Activated T-cell treated with anti-CD3 and anti-CD28 coated beads, Interleukin-2, amount 50 U/mL, for 1 hour (primary cell): ENCODE data around the gene CCNG1.
"Not testable (repeated sequence)": the region's sequence is repeated elsewhere in the genome, so short reads cannot be mapped to it uniquely, and the experiment has no call there.

Experiments used
- DNase-seq: peaks from one replicate; pipeline ENCODE4 v3.0.0-alpha.2; 2020

CCNG1 gene, protein sequence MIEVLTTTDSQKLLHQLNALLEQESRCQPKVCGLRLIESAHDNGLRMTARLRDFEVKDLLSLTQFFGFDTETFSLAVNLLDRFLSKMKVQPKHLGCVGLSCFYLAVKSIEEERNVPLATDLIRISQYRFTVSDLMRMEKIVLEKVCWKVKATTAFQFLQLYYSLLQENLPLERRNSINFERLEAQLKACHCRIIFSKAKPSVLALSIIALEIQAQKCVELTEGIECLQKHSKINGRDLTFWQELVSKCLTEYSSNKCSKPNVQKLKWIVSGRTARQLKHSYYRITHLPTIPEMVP

DNA sequence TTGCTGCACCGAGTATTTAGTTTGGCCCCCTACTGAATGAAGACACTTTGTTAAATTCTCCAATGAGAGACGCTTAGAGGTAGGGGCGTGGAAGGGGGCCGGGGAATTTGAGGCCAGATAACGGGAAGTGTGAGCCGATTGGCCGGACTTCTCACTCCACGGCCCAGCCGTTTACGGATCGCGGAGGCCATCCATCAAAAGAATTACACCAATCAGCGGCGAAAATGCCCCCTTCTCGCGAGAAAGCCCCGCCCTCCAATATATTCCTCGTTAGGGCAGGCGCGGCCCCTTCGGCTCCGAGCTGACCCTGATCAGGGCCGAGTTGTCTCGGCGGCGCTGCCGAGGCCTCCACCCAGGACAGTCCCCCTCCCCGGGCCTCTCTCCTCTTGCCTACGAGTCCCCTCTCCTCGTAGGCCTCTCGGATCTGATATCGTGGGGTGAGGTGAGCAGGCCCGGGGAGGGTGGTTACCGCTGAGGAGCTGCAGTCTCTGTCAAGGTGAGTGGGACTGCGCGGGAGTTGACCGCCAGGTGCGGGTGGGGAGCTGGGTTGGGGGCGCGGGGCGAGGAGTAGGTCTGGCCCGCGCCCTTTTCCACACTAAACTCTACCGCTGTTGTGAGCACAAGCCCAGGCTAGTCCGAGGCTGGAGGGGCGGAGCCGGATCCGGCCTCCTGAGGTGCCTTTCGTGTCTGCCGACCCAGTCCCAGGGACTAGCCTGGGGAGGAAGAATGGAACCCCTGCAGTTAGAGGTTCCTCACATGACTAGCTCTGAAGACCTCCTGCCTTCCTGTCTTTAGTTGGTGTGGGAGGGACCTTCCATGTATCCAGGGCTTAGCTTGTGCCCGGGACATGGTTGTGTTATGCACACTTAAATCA lies at the start of gene CCNG1:
TSS of gene CCNG1 (plus strand) at position 287 of the 874 bp plus-strand sequence. CDS start 1,662 bp downstream, outside the sequence.
- peak; percentile 82 for DNase-seq

DNA sequence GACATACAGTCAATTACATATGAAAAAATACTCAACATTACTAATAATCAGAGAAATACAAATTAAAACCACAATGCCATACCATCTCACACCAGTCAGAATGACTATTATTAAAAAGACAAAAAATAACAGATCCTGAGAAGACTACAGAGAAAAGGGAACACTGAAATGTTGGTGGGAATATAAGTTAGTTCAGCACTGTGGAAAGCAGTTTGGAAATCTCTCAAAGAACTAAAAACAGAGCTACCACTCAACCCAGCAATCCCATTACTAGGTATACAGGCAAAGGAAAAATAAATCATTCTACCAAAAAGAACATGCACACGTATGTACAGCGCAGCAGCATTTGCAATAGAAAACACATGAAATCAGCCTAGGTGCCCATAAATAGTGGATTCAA lies 41.6 kb upstream of the CCNG1 start:
- DNase-seq: no peak

DNA sequence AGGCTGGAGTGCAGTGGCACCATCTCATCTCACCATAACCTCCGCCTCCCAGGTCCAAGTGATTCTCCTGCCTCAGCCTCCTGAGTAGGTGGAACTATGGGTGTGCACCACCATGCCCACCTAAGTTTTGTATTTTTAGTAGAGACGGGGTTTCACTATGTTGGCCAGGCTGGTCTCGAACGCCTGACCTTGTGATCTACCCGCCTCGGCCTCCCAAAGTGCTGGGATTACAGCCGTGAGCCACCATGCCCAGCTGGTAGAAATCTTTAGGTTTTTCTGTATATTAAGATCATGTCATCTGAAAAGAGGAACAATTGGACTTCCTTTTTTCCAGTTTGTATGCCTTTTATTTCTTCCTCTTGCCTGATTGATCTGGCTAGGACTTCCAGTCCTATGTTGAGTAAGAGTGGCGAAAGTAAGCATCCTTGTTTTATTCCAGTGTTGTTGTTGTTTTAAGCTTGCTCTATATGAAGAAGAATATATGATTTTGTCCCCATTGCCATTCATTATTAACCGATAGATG lies 40.5 kb upstream of the CCNG1 start:
- DNase-seq: not testable (repeated sequence)

DNA sequence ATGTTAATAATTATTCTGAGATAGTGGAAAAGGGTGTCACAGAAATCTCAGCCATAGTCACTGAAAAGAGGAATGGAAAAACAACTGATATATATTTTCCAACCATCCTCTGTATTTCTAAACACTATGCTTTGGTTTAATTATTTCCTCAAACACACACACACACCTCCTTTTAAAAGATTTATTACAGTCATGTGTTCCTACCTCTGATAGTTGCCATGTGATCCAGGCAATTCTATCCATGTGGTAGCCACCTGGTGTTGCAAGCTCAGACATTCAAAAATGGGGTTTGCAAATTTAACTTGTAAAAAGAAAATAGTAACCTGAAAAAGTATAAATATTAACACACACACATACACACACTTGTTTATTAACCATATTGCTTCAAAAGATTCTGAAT lies 40.0 kb upstream of the CCNG1 start:
- DNase-seq: no peak

DNA sequence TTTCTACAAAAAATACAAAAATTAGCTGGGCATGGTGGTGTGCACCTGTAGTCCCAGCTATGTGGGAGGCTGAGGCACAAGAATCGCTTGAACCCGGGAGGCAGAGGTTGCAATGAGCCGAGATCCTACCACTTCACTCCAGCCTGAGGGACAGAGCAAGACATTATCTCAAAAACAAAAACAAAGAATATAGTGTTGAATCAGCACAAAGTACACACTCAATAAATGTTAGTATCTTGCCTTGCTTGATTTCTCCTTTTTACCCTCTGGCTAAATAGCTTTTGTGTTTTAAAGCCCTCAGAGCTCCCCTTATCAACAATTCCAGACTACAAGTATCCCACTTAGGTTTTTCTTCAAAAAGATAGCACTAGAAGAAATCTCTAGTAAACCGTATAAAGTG lies 37.5 kb upstream of the CCNG1 start:
- no peak for DNase-seq

DNA sequence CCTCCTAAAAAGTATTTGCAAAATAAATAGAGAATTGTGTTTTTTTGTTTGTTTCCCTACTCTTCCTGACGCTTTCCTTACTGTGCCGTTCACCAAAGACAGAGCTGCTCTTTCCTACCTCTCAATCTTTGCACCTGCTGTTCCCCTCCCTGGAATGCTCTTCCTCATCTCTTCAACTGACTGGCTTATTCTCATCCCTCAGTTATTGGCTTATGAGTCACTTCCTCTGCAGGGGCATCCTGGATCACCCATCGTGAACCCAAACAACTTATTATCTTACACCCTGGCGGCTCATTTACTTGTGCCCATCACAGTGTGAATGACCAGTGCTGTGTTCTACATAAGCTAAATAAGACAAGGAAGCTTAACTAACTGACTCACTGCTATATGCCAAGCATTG lies 36.1 kb upstream of the CCNG1 start:
- no peak for DNase-seq

DNA sequence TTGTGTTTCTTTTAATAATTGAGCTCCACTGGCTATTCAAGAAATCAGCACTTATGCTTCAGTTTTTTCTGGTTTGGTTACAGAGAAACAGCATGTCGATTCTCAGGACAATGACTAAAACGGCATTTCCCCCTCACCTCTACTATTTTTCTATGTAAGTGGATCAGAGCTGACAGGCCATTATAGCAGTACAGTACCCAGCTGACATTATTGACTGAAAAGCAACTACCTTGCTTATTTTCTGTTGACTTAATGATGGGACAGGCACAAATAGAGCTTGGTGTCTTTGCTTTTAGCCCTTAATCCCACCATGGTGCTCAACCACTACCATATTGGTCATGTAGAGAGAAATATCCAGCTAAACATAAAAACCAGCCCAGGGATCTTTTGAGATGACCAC lies 35.4 kb upstream of the CCNG1 start:
- DNase-seq: no peak

DNA sequence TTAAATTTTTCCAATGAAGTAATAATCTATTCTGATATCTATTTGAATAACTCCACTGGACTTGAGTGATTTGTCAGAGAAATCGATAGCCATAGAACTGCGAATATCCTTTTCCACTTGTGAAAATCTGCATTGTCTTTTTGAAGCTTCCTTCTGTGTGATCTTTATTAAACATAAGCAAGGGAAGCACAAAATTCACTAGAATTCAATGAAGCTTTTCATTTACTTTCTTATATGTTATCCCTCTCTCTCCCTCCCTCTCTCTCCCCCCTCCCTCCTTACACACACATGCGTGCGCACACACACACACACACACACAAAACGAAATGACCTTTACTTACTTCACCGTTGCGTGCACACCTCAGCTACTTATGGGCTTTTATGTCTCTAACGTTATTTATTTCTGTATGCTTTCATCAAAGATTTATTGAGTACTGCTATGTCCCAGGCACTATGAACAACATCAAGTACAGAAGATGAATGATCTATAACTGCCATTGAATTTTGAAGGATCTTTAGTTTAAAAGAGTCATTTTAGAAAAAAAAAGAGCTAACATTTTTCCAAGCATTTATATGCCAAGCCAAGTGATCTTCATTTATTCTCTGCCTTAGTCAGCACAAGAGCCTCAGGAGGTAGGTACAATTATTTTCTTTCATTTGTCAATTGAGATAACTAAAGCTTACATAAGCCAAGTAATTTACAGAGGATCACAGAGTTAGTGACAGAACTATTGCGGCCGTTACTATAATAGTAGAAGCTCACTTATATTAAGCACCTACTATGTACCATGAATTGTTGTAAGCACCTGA lies 32.8 kb upstream of the CCNG1 start:
- no peak for DNase-seq

DNA sequence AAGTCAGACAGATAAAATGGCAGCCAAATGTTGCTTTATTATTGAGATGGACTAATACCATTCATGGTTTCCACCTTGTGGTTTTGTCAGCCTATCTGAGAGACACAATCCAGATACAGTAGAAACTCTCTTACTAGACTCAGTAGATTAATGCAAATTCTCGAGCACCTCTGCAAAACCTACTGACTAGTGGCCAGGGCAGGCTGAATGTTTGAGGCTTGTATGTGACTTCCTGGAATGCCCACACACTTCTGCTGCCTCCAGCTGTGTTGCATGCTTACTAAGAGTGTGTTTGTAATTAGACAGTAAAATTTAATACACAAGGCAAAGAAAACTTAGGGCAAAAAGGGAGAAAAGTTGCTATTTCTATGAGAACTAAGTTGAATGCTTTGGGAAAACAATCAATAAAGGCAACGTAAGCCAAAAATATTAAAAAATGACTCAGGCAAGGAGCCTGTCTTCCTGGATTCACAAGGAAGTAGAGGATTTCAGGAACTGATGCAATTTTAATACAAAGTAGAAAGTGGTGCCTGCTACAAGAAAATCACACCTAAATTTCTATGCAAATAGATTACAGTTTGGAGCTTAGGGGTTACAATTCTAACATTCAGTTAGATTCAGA lies 30.2 kb upstream of the CCNG1 start:
- no peak for DNase-seq

DNA sequence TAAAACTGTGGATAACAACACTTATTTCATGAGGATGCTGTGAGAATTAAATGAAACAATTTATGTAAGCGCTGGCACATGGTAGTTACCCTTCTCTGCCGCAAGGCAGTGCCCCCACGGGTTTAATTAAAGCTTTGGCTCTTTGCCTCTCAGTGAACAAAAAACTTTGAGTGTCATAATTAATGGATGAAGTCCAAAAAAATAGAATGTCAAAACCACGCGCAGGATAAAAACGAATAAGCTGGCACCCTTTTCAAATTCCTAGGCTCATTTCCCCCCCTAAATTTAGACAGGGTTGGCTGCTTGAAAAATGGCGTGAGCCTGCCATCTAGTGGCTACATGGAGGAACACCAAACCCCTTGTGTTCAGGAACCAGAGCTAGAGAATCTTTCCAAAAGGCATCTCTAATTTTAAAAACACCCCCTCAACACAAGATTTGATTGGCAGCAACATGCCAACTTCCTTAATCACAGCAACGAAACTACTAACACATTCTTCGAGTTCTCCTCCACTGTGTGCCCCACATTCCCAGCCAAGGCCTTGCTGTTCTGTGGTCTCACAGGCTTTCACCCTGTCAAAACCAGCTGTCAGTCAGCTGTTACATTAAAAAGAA lies 29.0 kb upstream of the CCNG1 start:
- peak; percentile 59 for DNase-seq

DNA sequence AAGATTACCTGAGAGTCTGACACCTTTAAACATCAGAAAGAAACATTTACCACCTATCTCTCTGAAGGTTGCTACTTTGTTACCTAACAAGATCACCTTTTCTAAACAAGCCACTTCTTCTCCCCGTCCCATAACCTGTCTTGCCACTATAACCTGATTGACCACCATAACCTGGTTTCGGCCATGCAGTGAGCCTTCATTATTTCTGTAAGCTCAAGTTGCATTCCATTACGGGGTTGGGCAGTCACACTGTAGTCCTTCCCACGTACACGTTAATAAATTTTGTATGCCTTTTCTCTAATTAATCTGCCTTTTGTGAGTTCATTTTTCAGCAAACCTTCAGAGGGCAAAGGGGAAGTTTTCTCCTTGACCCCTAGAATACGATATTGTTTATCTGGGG lies 28.0 kb upstream of the CCNG1 start:
- DNase-seq: no peak

DNA sequence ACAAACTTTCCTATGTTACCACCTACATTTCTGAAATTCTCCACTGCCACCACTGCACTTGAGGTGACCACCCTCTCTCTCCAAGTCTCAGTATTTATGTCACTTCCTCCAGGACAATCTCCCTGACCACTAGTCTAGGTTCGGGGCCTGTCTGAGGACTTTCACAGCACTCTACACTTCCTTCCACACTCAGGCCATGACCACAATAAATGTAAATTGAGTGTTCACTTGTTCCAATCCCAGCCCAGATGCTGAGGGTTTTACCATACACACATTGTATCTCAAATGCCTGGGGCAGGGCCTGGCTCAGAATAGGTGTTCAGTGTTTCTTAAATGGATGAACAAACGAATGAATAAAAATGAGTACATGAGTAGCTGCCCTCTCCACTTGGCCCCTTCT lies 26.9 kb upstream of the CCNG1 start:
- no peak for DNase-seq

DNA sequence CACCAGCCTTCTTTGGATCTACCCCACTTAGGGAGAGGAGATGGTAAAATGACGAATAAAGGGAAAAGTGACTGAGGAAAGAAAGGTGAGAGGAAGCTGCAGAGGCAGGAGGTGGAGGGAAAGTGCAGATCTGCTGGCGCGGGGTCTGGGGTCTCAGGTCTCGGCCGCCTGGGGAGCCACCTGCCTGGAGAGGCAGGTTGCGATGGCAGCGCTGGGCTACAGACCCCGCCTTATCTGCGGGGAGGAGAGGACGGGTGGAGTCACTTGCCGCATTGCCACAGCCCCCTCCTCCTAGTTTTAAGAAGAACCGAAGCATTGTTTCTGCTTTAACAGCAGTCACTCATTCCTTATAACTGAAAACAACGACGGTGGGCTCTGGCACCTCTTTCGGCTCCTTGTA lies 21.7 kb upstream of the CCNG1 start:
- DNase-seq: not testable (repeated sequence)

DNA sequence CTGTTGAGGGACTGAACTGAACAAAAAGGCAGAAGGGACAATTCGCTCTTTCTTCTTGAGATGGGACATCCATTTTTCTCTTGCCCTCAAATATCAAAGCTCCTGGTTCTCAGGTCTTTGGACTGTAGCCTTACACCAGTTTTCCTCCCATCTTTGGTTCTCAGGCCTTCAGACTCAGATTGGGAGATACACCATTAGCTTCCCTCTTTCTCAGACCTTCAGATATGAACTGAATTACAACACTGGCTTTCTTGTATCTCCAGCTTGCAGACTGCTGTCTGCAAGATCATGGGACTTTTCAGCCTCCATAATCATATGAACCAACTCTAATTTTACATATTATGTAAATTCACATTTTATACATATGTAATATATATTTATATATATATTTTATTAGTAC lies 12.6 kb upstream of the CCNG1 start:
- DNase-seq: no peak

DNA sequence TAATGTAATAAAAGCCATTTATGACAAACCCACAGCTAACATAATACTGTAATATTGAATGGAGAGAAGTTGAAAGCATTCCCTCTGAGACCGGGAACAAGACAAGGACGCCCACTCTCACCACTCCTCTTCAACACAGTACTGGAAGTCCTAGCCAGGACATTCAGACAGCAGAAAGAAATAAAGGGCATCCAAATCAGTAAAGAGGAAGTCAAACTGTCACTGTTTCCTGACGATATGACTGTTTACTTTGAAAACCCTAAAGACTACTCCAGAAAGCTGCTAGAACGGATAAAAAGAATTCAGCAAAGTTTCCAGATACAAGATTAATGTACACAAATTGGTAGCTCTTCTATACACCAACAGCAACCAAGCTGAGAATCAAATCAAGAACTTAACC lies 11.3 kb upstream of the CCNG1 start:
- DNase-seq: not testable (repeated sequence)

DNA sequence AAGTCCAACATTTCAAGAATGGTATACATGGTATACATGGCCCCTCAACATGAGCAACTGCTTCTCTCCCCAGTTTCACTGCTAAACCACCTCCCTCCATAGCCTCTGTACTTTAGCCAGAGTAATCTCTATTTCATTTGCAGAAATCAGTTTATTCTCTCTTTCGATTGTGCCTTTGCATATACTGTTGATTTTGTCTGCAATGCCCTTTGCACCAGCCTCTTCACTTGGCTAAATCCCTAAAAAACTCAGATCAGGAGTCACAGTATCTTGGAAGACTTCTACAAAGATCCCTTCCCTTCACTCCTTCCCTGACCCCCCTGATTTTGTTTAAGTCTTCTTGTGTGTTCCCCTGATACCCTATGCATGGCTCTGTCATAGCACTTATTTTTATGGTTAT lies 4.9 kb upstream of the CCNG1 start:
- DNase-seq: no peak

DNA sequence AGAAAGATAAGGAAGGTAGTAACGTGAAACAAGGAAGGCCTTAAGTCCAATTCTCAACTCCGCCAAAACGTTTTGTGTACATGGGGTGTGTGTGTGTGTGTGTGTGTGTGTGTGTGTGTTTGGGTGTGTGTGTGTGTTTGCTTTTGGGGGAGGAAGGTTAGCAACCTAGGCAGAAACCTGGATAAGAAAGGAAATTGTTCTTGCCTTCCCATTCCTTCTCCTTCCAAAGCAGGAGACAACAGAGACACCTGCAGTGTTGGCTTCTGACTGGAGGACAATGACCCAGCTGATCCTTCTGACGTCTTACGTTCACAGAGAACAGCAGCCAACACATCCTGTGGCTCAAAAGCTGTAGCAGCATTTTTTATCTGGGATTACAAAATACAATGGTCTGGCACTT lies 4.1 kb upstream of the CCNG1 start:
- no peak for DNase-seq

DNA sequence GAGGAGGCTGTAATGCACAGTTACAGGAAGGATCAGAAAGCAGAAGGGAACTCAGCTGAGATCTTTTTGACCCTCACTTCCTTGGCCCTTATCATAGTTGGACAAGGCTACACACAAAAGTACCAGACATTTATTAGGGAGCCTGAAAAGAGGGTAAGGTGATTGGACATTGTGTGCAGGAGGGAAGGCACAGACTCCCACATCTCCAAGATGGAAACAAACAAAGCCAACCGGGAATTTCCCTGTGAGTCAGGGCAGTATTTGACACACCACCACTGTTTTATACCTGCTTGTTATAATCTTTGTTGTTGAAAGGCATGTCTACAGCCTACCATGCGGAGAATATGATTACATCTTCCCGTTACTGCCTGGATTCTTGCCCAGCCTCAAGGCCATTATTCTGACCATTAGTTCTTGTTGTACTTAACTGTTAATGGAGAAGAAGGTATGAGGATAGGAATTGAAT lies 3.0 kb upstream of the CCNG1 start:
- DNase-seq: no peak

DNA sequence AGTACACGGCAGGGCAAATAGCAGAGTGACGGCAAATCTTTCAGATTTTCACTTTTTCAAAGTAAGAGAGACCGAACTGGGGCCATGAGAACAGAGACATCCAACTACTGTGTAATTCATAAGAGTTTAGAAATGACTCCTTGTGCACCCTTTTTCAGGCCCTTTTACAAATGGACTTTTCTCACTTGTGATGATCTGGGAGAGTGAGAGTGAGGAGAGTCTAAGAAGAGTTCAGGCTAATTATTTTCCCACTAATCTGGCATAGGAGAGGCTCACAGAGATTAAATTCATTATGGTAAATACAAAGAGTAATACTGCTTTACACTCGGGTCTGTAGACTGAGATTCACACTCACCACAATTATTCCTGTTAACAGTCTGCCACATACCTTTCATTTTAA lies 880 bp upstream of the CCNG1 start:
- DNase-seq: no peak

DNA sequence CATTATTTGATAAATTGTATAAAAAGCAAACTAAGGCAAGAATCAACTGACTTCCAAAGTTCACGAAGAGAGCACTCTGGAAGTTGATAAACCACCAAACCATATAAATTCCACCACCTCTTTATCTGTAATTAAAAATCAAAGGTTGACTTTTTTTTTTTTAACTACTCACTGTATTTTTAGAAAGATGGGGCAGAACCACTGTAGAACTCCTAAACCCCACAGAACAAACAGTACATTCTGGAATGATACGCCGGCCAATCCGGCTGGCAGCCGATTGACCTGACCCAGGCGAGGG lies 435 bp upstream of the CCNG1 start:
- DNase-seq: no peak

DNA sequence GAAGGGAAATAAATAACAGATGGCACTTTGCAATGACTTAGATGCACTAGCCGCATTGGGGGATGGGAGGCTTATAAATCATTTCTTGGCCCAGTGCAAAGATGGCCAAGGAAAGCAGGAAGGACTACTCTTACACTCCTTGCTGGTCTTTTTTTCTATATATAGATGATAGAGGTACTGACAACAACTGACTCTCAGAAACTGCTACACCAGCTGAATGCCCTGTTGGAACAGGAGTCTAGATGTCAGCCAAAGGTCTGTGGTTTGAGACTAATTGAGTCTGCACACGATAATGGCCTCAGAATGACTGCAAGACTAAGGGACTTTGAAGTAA lies 1.7 kb downstream of the CCNG1 start:
- no peak for DNase-seq

DNA sequence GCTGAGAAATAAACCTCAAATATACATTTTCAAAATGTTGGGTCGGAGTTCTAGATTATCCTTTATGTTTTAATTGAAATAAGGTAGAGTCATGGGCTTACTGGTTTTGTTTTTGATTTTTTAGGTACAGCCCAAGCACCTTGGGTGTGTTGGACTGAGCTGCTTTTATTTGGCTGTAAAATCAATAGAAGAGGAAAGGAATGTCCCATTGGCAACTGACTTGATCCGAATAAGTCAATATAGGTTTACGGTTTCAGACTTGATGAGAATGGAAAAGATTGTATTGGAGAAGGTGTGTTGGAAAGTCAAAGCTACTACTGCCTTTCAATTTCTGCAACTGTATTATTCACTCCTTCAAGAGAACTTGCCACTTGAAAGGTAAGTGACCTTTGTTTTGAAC lies 3.6 kb downstream of the CCNG1 start:
- DNase-seq: no peak

DNA sequence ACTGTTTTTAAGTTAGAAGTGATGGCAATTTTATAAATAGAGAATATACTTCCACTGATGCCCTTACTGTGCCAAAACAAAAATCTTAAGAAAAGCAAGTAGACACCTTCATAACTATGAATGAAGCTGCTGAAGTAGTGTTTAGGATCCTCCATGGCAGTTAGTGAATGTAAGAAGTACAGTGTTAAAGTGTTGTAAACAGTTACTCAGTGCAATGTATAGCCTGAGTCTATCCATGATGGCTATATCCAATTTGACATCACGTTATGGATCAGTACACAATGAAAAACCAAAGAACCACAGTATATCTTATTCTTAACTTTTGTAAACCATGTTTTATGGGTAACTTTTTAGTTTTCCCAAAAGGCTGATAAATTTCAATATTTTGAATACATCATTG lies 7.1 kb downstream of the CCNG1 start:
- no peak for DNase-seq
